IMR-90 (cell line): ENCODE data around the gene CRYBB1. TPM values are rescaled to one million over a fixed set of nuclear protein-coding genes. Genes with fewer than 3 reads are reported as not detected.
A peak's percentile ranks its signal among the peaks of the same experiment; 100 is the strongest.

ENCODE experiments used
- ATAC-seq: fragments of 200-7000 bp; cut with Tn5 transposase; 2 replicates; pipeline ENCODE4 v1.9.1; 2020; ENCODE audit warnings: low read depth, mild to moderate bottlenecking, moderate library complexity
- BruUV-seq: library from RNA; stranded (reverse); fragments of 400-500 nt; replicated peaks from 2 replicates; lab custom pipeline; 2021; lab: Mats Ljungman, UMichigan
- CTCF ChIA-PET: fragments of 300-600 bp; formaldehyde crosslinking; extraction: SDS; loops from one replicate; lab custom pipeline; 2021; ENCODE audit warnings: antibody characterized with exemption; lab: Yijun Ruan, JAX
- POLR2A ChIA-PET: fragments of 300-600 bp; sonication (Branson Sonifier 250); formaldehyde crosslinking; loops from one replicate; lab custom pipeline; 2022; ENCODE audit warnings: antibody characterized with exemption; ENCODE audit not compliant: unreplicated experiment; lab: Charles Lee
- DNase-seq: peaks from one replicate; pipeline ENCODE4 v3.0.0; 2013
- H2AFZ ChIP-seq: replicated peaks from 2 replicates; pipeline ENCODE3; 2013; ENCODE audit warnings: low read length, mild to moderate bottlenecking; ENCODE audit not compliant: poor library complexity
- H2AK5ac ChIP-seq: 2 replicates; pipeline ENCODE4 v1.6.1; 2013; ENCODE audit warnings: low read depth, low read length, inconsistent platforms
- H2AK9ac ChIP-seq: replicated peaks from 2 replicates; pipeline ENCODE3; 2013; ENCODE audit warnings: mild to moderate bottlenecking, low read depth, low read length, moderate library complexity; ENCODE audit not compliant: poor library complexity
- H2BK120ac ChIP-seq: 2 replicates; pipeline ENCODE4 v1.6.1; 2013; ENCODE audit warnings: low read depth, low read length, inconsistent platforms
- H2BK15ac ChIP-seq: 3 replicates; pipeline ENCODE4 v1.6.1; 2013; ENCODE audit warnings: low read depth, low read length, inconsistent platforms
- H2BK20ac ChIP-seq: 2 replicates; pipeline ENCODE4 v1.6.1; 2013; ENCODE audit warnings: low read depth, mild to moderate bottlenecking, inconsistent platforms, low read length, moderate library complexity
- H2BK5ac ChIP-seq: 2 replicates; pipeline ENCODE4 v1.6.1; 2013; ENCODE audit warnings: mild to moderate bottlenecking, low read depth, low read length, inconsistent platforms; ENCODE audit not compliant: poor library complexity, severe bottlenecking
- H3K14ac ChIP-seq: replicated peaks from 2 replicates; pipeline ENCODE4 v1.6.1; 2013; ENCODE audit warnings: low read depth, low read length, inconsistent platforms
- H3K18ac ChIP-seq: 2 replicates; pipeline ENCODE4 v1.6.1; 2013; ENCODE audit warnings: low read depth, low read length, control low read depth
- H3K23ac ChIP-seq: 2 replicates; pipeline ENCODE4 v1.6.1; 2013; ENCODE audit warnings: low read depth, low read length, inconsistent platforms
- H3K27ac ChIP-seq: 2 replicates; pipeline ENCODE4 v1.5.1; 2013; ENCODE audit warnings: mild to moderate bottlenecking, control low read depth, low read length; ENCODE audit not compliant: insufficient read depth
- H3K27me3 ChIP-seq: 2 replicates; pipeline ENCODE4 v1.6.1; 2013; ENCODE audit warnings: low read length; ENCODE audit not compliant: control insufficient read depth, insufficient read depth
- H3K36me3 ChIP-seq: 2 replicates; pipeline ENCODE4 v1.6.1; 2013; ENCODE audit warnings: low read length, mixed read lengths; ENCODE audit not compliant: control insufficient read depth, insufficient read depth
- H3K4ac ChIP-seq: 2 replicates; pipeline ENCODE4 v1.6.1; 2013; ENCODE audit warnings: low read depth, low read length, inconsistent platforms
- H3K4me1 ChIP-seq: 2 replicates; pipeline ENCODE4 v1.6.1; 2013; ENCODE audit warnings: low read length, mixed read lengths; ENCODE audit not compliant: control insufficient read depth, insufficient read depth
- H3K4me2 ChIP-seq: 2 replicates; pipeline ENCODE4 v1.6.1; 2013; ENCODE audit warnings: low read depth, mild to moderate bottlenecking, control low read depth, low read length, moderate library complexity
- H3K4me3 ChIP-seq: 2 replicates; pipeline ENCODE4 v1.5.1; 2013; ENCODE audit warnings: low read depth, mild to moderate bottlenecking, control low read depth, low read length, moderate library complexity; ENCODE audit not compliant: insufficient read depth
- H3K56ac ChIP-seq: 2 replicates; pipeline ENCODE4 v1.6.1; 2013; ENCODE audit warnings: low read length, inconsistent platforms; ENCODE audit not compliant: insufficient read depth; ENCODE audit errors: extremely low read depth
- H3K79me1 ChIP-seq, 2 experiments: 2 replicates each; pipeline ENCODE4 v1.6.1; 2013; ENCODE audit warnings: low read length in 2 of 2, inconsistent platforms in 1 of 2, low read depth in 1 of 2
- H3K9ac ChIP-seq: 2 replicates; pipeline ENCODE4 v1.6.1; 2013; ENCODE audit warnings: low read depth, low read length, control low read depth
- H3K9me1 ChIP-seq: 2 replicates; pipeline ENCODE4 v1.6.1; 2013; ENCODE audit warnings: low read length, inconsistent platforms; ENCODE audit not compliant: insufficient read depth
- H3K9me3 ChIP-seq: 2 replicates; pipeline ENCODE4 v1.6.1; 2013; ENCODE audit warnings: low read length; ENCODE audit not compliant: control insufficient read depth, insufficient read depth
- H4K20me1 ChIP-seq: 2 replicates; pipeline ENCODE4 v1.6.1; 2013; ENCODE audit warnings: low read length, inconsistent platforms; ENCODE audit not compliant: insufficient read depth
- H4K5ac ChIP-seq: 2 replicates; pipeline ENCODE4 v1.6.1; 2013; ENCODE audit warnings: mild to moderate bottlenecking, low read depth, low read length, control low read depth
- H4K8ac ChIP-seq, 2 experiments: 2 replicates each; pipeline ENCODE4 v1.6.1; 2013; ENCODE audit warnings: low read depth in 2 of 2, low read length in 2 of 2, control low read depth in 1 of 2, inconsistent platforms in 1 of 2
- H4K91ac ChIP-seq: 2 replicates; pipeline ENCODE4 v1.6.1; 2013; ENCODE audit warnings: low read depth, low read length, inconsistent platforms; ENCODE audit not compliant: insufficient read depth
- BHLHE40 ChIP-seq: fragments of 150-350 bp; IDR thresholded peaks from 2 replicates; pipeline ENCODE4 v1.6.1; 2016; ENCODE audit warnings: mild to moderate bottlenecking, low read depth, low read length
- CEBPB ChIP-seq: IDR thresholded peaks from 2 replicates; pipeline ENCODE4 v1.6.1; 2012; ENCODE audit warnings: low read depth, low read length, improper control_type of control experiment
- CHD1 ChIP-seq: IDR thresholded peaks from 2 replicates; pipeline ENCODE4 v1.6.1; 2012; ENCODE audit warnings: low read depth, low read length, improper control_type of control experiment
- CTCF ChIP-seq: conservative IDR thresholded peaks from 2 replicates; pipeline ENCODE4 v1.5.1; 2012; ENCODE audit warnings: mild to moderate bottlenecking, low read depth, low read length, improper control_type of control experiment
- ELK1 ChIP-seq: fragments of 150-350 bp; IDR thresholded peaks from 2 replicates; pipeline ENCODE4 v1.6.1; 2016; ENCODE audit warnings: low read depth, mild to moderate bottlenecking, low read length, moderate library complexity, borderline replicate concordance
- FOS ChIP-seq: fragments of 150-350 bp; IDR thresholded peaks from 2 replicates; pipeline ENCODE4 v1.6.1; 2016; ENCODE audit warnings: low read depth, low read length
- MAFK ChIP-seq: IDR thresholded peaks from 2 replicates; pipeline ENCODE4 v1.6.1; 2012; ENCODE audit warnings: low read depth, low read length, improper control_type of control experiment
- MAZ ChIP-seq: IDR thresholded peaks from 2 replicates; pipeline ENCODE4 v1.6.1; 2012; ENCODE audit warnings: low read depth, mild to moderate bottlenecking, low read length, improper control_type of control experiment, moderate library complexity, borderline replicate concordance
- MXI1 ChIP-seq: IDR thresholded peaks from 2 replicates; pipeline ENCODE4 v1.6.1; 2012; ENCODE audit warnings: low read depth, mild to moderate bottlenecking, low read length, moderate library complexity, borderline replicate concordance
- NFE2L2 ChIP-seq: fragments of 150-350 bp; IDR thresholded peaks from 2 replicates; pipeline ENCODE4 v1.6.1; 2016; ENCODE audit warnings: low read depth, mild to moderate bottlenecking, low read length
- POLR2A ChIP-seq: IDR thresholded peaks from 2 replicates; pipeline ENCODE4 v1.6.1; 2012; ENCODE audit warnings: mild to moderate bottlenecking, low read depth, low read length
- RAD21 ChIP-seq: IDR thresholded peaks from 2 replicates; pipeline ENCODE4 v1.6.1; 2012; ENCODE audit warnings: low read length, improper control_type of control experiment
- RCOR1 ChIP-seq: IDR thresholded peaks from 2 replicates; pipeline ENCODE4 v1.6.1; 2012; ENCODE audit warnings: mild to moderate bottlenecking, low read length, improper control_type of control experiment; ENCODE audit not compliant: insufficient replicate concordance
- RFX5 ChIP-seq: IDR thresholded peaks from 2 replicates; pipeline ENCODE4 v1.8.0; 2012; ENCODE audit warnings: low read depth, mild to moderate bottlenecking, low read length, moderate library complexity
- SMC3 ChIP-seq: fragments of 150-350 bp; IDR thresholded peaks from 2 replicates; pipeline ENCODE4 v1.6.1; 2016; ENCODE audit warnings: low read depth, mild to moderate bottlenecking, antibody characterized with exemption, low read length, moderate library complexity
- WGBS, 2 experiments: methylation state at CpG; one replicate each; pipeline versions ENCODE4 v1.1.5 to v1.1.7; 2013; ENCODE audit warnings: missing lambda C conversion rate in 2 of 2; ENCODE audit not compliant: insufficient read length in 1 of 2; ENCODE audit errors: extremely low coverage in 2 of 2; 5-methylcytosine and 5-hydroxymethylcytosine counted together
- dilution Hi-C: fragments of 300-500 bp; cut with HindIII; formaldehyde crosslinking; loops from one replicate; pipeline ENCODE4 v1.14.3; 2018; ENCODE audit warnings: low sequenced_read_pairs; ENCODE audit not compliant: unreplicated experiment
- in situ Hi-C: fragments of 300-500 bp; cut with MboI; formaldehyde crosslinking; loops from 3 replicates; pipeline ENCODE4 v1.14.3; 2019; ENCODE audit warnings: low sequenced_read_pairs, inconsistent platforms, mixed read lengths
- intact Hi-C: fragments of 100-400 bp; cut with micrococcal nuclease; formaldehyde crosslinking; loops from 2 replicates; pipeline ENCODE4 v1.10.0; 2022
- polyA plus RNA-seq, 3 experiments: library from polyadenylated mRNA; depleted of rRNA; stranded (reverse); fragments of >200 nt; gene quantifications; 2 replicates each; pipeline ENCODE4 v1.2.3, GENCODE V29; 2012; ENCODE audit warnings: low replicate concordance in 1 of 3
- total RNA-seq: library from RNA; depleted of rRNA; stranded (reverse); fragments of >200 nt; gene quantifications from 2 replicates; pipeline ENCODE4 v1.2.3, GENCODE V29; 2012
- TF ChIP-seq, protein P1 (sequence below): fragments of 150-350 bp; IDR thresholded peaks from 2 replicates; pipeline ENCODE4 v1.6.1; 2017; ENCODE audit warnings: mild to moderate bottlenecking, antibody characterized with exemption, low read length, low read depth

CRYBB1 gene
- total and polyA plus RNA-seq, 2 of the 4 experiments (the other 2 are of a cell fraction) = not detected

DNA sequence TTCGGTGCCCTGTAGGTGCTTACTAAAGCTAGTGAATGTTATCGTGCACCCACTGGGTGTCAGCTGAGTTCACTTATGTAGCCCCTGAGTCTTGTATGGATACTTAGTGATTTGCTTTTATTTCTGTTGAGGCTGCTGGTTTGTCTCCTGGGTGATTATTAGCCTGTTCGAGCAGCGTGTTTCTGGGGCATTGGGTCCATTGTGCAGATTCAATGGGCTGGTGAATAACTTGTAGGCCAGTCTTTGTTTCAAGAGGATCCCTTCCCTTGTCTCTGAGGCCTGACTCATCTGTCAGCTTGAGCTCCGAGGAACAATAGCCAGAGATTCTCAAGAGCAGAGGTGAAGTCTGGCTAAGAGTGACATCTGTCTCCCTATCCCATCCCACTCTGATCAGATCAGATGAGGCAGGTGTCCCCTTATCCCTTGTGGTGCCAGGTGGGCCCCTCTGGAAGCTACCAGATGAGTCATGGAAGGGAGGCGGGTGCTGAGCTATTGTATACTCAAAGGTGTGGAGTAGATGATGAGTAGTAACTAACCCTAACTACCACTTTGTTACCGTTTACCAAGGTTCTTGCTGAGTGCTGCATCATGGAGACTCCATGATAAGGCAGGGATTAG, 43.2 kb upstream of the CRYBB1 start:
- H3K9ac ChIP-seq = no peak overlapping the region
- WGBS, 2 experiments = no CpG with 5 or more reads among the region's 7 CpGs
- no peak overlapping the region for H2BK120ac ChIP-seq
- in situ Hi-C loops = no loop called here
- no peak overlapping the region for H3K56ac ChIP-seq
- peak overlapping the region; percentile 55; the same call in 1 of the 2 replicates for H2BK20ac ChIP-seq
- H2AFZ ChIP-seq = no peak overlapping the region
- H4K8ac ChIP-seq = no peak overlapping the region
- no peak overlapping the region for H2BK5ac ChIP-seq
- peaks cover 18% of the 10 kb centered on the region for H3K27me3 ChIP-seq
- H3K79me1 ChIP-seq = no peaks in the 10 kb centered on the region
- dilution Hi-C loops = no loop called here
- ATAC-seq (no peak), DNase-seq (no peak)
- H2AK9ac ChIP-seq = no peak overlapping the region
- no peaks in the 10 kb centered on the region; the same call in 1 of the 2 replicates for H3K9me1 ChIP-seq
- no peak overlapping the region for H3K18ac ChIP-seq
- no peak overlapping the region for H3K4me3 ChIP-seq
- no peaks in the 10 kb centered on the region for H4K20me1 ChIP-seq
- BruUV-seq = no TSS peak
- H3K4me1 ChIP-seq = peaks cover 8% of the 10 kb centered on the region
- no peaks in the 10 kb centered on the region for H3K9me3 ChIP-seq
- ChIA-PET POLR2A (no interaction called here), CTCF (interaction anchor here (0.5 kb wide), 1 partner anchor 1937 kb away, joined by 3 read pairs; no protein-coding TSS in a partner anchor)
- no peak overlapping the region for H4K91ac ChIP-seq
- H3K27ac ChIP-seq = no peak overlapping the region
- no peak overlapping the region for H3K4ac ChIP-seq
- no peak overlapping the region for H2AK5ac ChIP-seq
- H4K5ac ChIP-seq = no peak overlapping the region
- no peaks in the 10 kb centered on the region for H3K36me3 ChIP-seq
- no peak overlapping the region for H2BK15ac ChIP-seq
- no peak overlapping the region for H3K23ac ChIP-seq
- intact Hi-C loops = no loop called here
- TF ChIP-seq NFE2L2 (no peak), FOS (no peak), CEBPB (no peak), RAD21 (no peak), ELK1 (no peak), MAZ (no peak), SMC3 (no peak), BHLHE40 (no peak), RCOR1 (no peak), MAFK (no peak), POLR2A (no peak), RFX5 (no peak), CTCF (no peak), MXI1 (no peak), CHD1 (no peak)
- TF ChIP-seq, protein P1, sequence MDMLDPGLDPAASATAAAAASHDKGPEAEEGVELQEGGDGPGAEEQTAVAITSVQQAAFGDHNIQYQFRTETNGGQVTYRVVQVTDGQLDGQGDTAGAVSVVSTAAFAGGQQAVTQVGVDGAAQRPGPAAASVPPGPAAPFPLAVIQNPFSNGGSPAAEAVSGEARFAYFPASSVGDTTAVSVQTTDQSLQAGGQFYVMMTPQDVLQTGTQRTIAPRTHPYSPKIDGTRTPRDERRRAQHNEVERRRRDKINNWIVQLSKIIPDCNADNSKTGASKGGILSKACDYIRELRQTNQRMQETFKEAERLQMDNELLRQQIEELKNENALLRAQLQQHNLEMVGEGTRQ = no peak
- no peak overlapping the region for H3K4me2 ChIP-seq
- no peak overlapping the region for H3K14ac ChIP-seq
